Head of caudate nucleus (tissue), 42 donors: ENCODE data around the gene SMIM33.

Source experiments
- DNase-seq, 42 donors: peaks; one replicate each; pipeline versions ENCODE4 v3.0.0 to v3.0.0-alpha.2; 2020 to 2021; ENCODE audit warnings: mixed read lengths in 7 of 42
- intact Hi-C: fragments of 100-400 bp; cut with DNase I; formaldehyde crosslinking; loops from one replicate; pipeline ENCODE4 v1.15.0; 2022

The SMIM33 gene

DNA sequence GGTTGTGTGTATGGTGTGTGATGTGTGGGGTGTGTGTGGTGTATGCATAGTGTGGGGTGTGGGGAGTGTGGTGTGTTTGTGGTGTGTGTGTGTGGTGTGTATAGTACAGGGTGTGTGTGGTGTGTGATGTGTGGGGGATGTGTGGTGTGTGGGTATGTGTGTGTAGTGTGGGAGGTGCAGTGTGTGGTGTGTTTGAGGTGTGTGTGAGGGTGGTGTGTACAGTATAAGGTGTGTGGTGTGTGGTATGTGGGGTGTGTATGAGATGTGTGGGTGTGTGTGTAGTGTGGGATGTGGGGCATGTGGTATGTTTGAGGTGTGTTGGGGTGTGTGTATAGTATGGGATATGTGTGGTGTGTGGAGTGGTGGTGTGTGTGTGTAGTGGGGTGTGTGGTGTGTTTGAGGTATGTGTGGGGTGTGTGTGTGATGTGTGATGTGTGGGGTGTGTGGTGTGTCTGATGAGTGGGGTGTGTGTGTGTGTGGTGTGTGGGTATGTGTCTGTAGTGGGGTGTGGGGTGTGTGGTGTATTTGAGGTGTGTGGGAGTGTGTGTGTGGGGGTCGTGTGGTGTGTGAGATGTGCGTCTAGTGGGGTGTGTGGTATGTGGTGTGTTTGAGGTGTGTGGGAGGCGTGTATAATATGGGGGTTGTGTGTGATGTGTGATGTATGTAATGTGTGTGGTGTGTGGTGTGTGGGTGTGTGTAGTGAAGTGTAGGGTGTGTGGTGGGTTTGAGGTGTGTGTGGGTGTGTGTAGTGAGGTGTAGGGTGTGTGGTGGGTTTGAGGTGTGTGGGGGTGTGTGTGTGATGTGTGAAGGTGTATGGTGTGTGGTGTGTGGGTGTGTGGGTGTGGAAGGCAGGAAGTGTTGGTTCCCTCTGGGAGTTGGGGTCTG lies 16.9 kb upstream of the SMIM33 start:
- intact Hi-C loops = no loop called here

DNA sequence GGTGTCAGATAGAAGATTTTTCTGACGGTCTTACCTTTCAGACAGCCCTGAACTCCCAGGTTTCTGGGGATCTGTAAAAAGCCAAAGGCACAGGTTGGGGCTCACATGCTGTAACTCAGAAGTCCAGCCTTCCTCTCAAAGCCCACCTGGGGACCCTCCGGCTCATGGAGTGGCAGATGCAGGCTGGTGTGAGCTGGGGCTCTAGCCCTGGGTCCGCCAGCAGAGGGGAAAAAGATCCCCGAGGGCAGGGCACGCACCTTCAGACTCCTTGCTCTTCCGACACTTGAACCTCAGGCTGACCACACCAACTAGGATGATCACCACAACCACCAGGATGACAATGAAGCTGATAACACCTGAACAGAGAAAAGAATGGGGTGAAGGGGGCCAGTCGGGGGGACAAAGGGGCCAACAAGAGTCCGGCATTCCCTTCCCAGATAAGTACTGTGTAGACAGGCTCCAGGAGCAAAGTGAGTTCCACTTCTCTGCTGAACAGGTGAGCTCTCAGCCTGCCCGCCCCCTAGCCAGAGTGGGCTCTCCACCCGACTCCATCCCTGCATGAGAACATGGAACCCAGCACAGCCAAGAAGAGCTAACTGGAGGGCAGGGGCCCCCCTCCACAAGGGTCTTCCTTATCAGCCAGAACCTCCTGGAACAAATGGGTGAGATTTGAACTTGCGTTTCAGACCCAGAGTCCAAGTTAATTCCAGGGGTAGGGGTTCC lies 16.1 kb upstream of the SMIM33 start:
- DNase-seq = no peak
- intact Hi-C loops = no loop called here

More for the DNA sequence above, 16.9 kb upstream of the SMIM33 start:
- no peak for DNase-seq

DNA sequence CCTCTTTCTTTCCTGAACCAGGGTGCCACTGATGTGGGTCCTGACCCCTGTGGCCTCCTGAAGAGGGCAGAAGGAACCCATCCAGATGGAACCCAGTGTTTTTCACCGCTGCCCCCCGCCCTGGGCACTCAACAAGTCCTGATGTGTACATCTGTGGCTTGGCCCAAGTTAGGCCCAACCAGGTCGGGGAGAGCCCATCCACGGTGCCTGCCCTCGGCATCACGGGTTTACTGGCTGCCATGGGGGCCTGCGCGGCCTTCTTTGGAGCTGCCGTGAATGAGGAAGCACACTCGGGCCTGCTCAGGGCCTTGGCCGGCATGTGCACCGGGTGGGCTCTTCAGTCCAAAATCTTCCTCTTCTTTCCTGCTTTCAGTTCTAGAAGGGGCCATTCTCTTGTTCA lies 14.0 kb upstream of the SMIM33 start:
- no peak for DNase-seq
- intact Hi-C loops = no loop called here

DNA sequence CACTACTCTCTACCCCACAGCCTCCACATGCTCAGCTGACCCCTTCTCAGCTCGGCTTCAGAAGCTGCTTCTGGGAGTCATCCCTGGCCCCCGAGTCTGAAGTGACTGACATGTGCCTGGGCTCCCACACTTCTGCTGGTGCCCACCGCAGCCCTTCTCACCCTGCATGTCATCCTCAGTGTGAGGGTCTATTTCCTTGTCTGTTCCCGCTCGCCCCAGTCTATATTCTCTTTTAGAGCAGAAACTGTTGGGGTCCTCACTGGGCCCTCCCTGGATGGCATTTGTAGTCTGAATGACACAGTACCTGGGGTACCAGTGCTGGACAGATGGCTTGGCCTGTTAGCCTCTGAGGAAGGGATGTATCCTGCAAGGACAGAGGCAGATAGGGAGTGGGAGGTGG lies 13.6 kb upstream of the SMIM33 start:
- intact Hi-C loops = no loop called here
- DNase-seq = no peak

DNA sequence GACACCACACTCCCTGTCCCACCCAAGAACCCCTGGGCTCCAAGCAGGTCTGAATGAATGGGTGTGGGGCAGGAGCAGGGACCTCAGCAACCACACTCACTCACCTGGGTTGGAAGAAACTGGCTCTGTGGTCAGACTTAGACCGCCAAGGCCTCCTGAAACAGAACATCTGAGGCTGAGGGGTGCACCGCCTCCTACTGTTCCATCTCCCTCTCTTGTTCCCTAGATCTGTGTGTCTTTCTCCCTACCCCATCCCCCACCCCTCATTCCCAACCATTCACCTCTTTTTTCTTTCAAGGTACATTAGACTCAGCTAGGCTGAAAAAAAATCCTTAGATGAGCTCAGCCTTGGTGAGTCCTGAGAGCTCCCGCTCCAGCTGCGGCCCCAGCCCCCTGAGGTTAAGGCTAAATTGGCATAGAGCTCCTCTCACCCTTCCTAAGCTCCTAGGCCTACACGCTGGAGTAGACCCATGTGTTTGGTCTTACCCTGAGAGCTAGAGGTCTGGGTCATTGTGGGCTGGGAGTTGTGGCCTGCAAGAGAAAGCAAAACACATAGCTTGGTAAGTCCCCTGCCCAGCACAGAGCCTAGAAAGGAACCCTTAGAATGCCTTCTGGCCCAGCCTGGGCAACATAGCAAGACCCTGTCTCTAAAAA lies 13.0 kb upstream of the SMIM33 start:
- intact Hi-C loops = no loop called here
- DNase-seq = no peak

DNA sequence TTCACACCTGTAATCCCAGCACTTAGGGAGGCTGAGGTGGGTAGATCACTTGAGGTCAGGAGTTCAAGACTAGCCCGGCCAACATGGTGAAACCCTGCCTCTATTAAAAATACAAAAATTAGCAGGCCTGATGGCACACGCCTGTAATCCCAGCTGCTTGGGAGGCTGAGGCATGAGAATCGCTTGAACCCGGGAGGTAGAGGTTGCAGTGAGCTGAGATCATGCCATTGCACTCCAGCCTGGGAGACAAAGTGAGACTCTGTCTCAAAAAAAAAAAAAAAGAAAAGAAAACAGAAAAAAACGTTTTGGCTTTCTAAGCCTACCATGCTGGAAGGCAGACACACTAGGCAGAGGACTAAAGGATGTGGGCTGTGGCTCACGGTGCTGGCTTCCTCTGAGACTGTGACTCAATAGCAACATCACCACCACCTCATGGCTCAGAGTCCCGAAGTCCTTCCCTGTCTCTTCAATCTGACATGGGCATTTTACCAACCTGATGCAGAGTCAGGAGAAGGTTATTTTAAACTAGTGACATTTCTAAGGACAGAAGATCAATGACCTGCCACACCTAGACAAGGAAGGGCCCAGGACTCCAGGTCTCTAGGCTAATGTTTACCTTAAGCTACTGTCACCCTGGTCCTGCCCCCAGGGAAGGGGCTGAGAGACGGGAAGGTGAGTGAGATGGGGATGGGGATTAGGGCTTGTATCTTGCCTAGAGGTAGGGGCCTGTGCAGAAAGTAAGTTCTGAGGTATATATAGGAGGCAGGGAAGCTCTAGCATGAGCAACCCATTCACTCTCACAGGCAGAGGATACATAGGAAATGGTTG lies 12.0 kb upstream of the SMIM33 start:
- DNase-seq = no peak
- intact Hi-C loops = no loop called here

DNA sequence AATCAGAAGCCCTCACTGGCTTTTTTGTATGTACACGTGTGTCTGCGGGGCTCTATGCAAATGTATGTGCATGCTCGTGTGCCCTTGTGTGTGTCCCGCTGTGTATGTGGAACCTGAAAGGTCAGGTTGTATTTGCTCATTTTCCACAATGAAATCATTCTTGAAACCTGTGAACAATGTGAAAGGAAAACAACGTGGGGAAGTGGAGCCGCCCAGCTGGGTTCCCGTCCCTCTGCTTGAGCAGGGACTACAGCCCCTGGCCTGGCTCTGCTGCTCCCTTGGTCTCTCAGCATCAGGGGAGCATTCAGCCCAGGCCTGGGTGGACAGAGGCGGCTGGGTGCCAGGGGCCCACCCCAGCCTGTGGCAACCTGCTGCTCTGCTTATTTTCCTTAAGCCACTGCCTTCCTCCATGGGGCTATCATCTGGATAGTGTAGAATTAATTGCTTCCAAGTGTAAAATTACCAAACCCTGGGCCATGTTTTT lies 11.3 kb upstream of the SMIM33 start:
- intact Hi-C loops = no loop called here
- no peak for DNase-seq

DNA sequence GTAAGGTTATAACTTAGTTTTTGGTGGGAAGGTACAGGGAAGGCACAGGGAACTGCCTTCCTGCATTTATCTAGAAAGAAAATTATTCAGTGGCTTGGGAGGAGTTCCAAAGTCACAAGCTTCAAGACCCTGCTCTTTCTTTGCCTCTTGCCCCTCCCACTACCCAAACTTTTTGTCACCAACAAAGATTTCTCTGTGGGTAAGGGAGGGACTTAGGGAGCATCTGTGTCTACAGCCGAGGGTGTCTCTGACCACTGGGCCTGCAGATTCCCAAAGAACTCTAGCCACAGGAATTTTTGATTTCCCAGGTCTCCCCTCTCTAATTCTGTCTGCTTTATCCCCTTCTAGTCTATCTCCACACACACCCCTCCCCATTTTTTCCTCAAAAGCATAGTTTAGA lies 10.3 kb upstream of the SMIM33 start:
- DNase-seq = no peak
- intact Hi-C loops = no loop called here

DNA sequence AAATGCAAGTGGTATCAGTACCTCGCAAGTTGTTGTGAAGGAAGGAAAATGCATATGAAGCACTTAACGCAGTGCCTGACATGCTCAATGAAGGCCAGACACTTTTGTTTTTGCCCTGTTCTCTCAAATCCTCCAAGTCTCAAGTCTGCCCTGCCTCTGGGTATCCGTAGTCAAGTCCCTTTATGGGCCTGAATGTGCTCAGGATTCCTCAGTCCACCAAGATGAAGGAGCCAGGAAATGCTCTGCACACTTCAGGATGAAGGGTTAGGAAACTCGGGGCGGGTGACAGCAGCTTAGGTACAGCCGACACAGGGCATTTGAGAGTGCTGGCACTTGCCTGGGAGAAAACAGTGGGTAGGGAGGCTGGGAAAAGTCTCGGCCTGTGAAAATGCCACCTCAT lies 9.6 kb upstream of the SMIM33 start:
- intact Hi-C loops = no loop called here
- DNase-seq = no peak

DNA sequence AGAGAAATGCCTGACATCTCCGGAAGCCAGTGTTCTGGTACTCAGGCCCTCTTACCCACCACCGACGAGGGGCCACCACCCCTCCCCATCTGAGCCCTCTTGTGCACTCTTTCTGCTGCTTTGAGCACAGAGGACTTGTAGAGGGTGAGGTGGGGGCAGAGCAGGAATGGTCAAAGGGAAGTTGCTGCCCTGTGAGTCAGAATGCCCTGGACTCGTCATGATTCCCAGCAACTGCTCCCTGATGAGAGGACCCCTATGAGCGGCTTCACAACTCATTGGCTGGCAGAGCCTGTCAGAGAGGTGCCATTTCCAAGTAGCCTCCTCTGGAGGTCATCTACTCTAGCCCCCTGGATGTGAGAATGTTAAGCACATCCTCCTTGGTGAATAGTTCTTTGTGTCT lies 9.1 kb upstream of the SMIM33 start:
- no peak for DNase-seq
- intact Hi-C loops = no loop called here

DNA sequence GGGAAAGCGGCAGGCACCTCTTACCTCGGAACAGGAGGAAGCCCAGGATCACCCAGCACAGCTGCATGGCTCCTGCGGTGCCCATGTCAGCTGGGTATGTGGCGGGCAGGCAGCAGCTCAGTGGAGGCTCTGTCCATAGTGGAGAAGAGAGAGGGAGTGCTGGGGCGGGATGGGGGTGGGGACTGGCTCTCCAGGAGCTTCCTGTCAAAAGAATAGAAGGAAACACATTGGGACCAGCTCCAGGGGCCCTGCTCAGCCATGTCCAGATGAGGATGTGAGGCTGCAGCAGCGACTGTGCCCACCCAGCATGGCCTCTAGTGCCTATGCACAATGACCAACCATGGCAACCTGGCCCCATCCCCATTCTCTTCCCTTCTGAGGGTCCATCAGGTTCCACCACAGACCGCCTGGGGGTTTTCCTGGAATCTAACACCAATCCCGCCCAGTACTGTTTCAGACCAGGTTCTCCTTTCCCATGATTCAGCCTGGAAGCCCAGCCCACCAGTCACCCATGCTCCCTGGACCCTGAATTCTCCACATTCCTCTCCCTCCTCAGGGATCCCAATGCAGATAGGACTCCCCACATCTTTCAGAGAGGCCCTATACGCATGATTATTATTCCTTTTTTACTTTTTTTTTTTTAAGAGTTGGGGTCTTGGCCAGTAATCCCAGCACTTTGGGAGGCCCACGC lies 8.1 kb upstream of the SMIM33 start, which contains the start of gene ECSCR:
Gene ECSCR (minus strand): TSS at position 158 of the 691 bp plus-strand sequence. CDS start 73 bp downstream, at position 85.
- DNase-seq = no peak
- intact Hi-C loops = no loop called here

DNA sequence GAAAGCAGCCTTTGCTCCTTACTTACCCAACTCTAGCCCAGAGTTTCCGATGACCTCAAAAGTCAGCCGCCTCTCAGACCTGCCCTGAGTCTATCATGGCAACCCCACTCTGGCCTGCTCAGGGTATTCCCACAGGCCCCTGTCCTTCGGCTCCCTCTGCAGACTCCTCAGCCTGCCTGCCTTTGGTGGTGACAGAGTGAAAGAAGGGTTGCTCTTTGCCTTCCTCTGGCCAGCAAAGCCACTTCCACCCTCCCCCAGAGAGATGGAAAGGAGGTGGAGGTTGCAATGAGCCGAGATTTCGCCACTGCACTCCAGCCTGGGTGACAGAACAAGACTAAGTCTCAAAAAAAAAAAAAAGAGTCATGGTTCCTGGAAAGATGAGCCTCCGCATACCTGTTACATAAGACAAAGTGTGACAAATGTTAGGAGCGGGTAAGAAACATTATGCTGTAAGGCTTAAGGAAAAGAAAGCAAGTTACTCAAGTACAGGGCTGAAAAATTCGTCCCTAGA lies 2.3 kb upstream of the SMIM33 start:
- intact Hi-C loops = no loop called here
- peak in 6 of 42 donors; percentile 12 to 63 (median 36) for DNase-seq

DNA sequence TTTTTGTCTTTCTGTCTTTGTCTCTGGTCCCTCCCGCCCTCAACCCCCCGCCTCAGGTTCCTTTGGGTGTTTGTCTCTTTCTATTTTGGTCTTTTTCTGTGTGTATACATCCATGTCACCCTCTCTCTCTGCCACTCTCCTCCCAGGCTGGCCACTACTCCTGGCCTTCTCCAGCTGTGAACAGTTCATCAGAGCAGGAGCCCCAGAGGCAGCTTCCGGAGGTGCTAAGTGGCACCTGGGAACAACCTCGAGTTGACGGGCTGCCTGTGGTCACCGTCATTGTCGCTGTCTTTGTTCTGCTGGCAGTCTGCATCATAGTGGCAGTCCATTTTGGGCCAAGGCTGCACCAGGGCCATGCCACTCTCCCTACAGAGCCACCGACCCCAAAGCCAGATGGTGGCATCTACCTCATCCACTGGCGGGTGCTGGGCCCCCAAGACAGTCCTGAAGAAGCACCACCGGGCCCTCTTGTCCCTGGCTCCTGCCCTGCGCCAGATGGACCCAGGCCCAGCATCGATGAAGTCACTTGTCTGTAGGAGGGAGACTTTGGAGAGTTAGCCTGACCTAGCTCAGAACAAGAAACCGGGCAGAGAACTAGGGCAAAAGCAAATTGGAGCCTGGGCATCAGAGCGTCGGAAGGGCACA lies 1.7 kb downstream of the SMIM33 start:
- DNase-seq = no peak
- intact Hi-C loops = no loop called here

DNA sequence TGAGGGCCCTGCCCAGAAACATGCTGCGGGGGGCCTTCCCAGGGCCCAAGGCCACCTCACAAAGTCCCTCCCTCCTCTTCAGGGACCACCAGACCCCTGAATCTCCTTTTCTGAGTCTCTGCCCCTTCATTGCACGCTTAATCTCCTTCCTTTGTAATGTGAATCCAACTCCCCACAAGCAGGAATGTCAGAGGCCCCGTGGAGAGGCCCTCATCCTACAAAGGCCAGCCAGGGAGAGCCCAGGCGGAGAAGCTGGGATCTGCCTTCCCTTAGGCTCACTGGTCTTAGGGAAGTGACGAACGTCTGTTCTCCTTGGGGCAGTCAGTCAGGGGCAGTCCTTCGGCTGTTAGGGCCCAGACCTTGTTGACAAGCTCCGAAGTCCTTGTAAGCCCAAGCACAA lies 2.3 kb downstream of the SMIM33 start:
- intact Hi-C loops = no loop called here
- DNase-seq = no peak

DNA sequence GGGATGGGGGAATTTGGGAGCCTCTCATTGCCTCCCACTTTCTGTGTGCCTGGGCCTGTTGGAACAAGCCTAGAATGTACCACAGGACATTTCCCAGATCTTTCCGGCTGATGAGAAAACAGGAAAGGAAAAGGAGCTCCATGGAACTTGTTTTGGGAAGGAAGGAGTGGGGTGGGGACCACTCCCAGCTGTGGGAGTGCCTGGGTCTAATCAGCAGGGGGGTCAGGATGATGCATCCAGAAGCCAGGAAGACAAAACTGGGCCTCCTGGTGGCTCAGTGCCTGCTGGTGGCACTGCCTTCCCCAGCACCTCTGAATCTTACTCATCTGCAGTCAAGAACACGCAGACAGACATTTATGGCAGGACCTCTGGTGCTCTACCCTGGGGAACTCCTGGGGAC lies 2.8 kb downstream of the SMIM33 start:
- intact Hi-C loops = no loop called here
- DNase-seq = no peak

DNA sequence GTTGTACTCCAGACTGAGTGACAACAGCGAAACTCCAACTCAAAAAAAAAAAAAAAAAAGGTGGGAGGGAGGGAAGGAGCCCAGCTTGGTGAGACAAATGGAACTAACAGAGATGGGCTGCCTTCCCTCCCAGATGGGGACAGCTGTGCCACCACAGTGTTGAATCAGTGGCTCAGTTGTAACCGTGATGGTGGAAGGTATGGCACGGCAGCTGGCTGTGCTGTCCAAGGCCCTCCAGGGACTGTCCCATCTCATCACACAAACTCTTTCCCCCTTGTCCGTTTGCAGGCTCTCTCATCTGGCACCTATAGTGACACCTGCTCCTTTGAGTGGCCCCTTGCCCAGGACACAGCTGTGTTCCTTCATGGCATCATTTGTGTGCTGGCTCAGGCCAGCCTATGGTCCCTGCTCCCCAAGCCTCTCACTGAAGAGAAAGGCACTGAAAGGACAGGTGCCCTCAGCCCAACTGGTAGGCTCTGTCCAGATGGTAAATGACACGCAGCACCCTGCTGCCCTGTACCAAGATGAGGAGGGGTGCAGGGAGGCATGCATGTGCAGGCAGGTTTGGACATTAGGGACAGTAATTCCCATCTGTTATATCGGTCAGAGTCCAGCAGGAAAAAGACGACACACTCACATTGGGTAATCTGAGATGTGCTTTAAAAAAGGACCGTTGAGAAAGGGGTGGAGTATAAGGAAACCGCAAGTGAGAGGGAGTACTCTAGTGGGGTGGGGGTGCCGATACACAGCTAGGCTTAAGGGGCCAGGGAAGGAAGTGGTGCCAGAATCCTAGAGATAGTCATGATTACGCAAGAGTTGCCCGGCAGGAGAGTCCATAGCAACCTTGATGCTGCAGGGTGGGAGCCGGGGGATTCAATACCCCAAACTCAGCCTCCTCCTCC lies 4.3 kb downstream of the SMIM33 start:
- intact Hi-C loops = no loop called here
- DNase-seq = peak in 3 of 42 donors; percentile 8 to 42 (median 16)
